ENCODE measurements around the gene SUPT5H. TPM values are rescaled to one million over a fixed set of nuclear protein-coding genes. Genes with fewer than 3 reads are reported as not detected.

Gene SUPT5H
- total and polyA plus RNA-seq, 10 of the 15 experiments (the other 5 are each of a cell fraction or from before 2014, with no cell fraction given) = 27.2 to 194 (median 83.6) TPM

DNA sequence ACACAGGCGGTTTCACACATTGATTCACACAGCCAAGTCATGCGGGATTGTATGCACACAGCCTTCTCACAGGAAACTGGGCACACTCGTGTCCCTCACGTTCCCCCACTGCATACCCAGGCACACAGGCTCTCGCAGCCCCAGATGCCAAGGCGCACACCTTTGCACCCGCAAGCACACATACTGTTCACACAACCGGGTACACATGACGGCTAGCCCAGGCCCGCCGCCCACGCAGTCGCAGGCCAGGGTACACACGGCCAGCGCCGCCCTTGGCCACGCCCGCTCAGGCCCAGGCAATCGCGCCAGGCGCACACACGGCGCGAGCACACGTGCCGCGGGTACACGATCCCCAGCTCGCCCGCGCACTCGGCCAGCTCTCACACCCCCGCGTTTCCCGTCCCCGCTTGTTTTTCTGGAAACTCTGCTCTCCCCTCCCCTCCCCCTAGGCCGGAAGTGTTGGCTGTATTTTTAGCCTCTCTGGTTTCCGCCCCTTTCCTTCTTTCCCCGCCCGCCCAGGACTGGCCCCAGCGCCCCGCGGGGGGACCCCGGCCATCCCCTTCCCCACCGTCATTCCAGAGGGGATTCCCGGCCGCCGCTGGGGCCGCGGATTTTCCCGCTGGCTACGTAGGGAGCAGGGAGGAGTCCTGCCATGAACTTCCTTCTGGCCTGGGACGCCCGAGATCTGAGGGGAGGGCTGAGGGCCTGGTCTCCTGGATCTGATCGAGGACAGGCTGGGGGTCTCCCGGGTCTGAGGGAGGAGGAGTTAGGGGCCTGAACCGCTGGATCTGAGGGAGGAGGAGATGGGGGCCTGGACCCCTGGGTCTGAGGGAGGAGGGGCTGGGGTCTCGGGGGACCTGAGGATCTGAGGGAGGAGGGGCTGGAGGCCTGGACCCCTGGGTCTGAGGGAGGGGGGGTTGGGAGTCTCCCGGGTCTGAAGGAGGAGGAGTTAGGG, 42.8 kb upstream of the SUPT5H start (continued):
- TF ChIP-seq, protein P1, sequence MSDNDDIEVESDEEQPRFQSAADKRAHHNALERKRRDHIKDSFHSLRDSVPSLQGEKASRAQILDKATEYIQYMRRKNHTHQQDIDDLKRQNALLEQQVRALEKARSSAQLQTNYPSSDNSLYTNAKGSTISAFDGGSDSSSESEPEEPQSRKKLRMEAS (IDR thresholded peaks at IDR 0.05; ENCODE audit: low read depth, low read length) = peak; percentile 91
- TF ChIP-seq SREBF2 (IDR thresholded peaks at IDR 0.05; ENCODE audit: low read length) (no peak), CBX5 (IDR thresholded peaks at IDR 0.05; ENCODE audit: low read depth) (no peak), SUZ12 (IDR thresholded peaks at IDR 0.05; ENCODE audit: unreplicated experiment) (no peak), MEF2B (IDR thresholded peaks at IDR 0.05; ENCODE audit: partially characterized antibody, poor library complexity, severe bottlenecking) (peak; percentile 82), TARDBP (IDR thresholded peaks at IDR 0.05; ENCODE audit: borderline replicate concordance) (no peak), CREM (IDR thresholded peaks at IDR 0.05; ENCODE audit: low read depth) (peak; percentile 19; the same call in 1 of the 2 replicates), RB1 (IDR thresholded peaks at IDR 0.05; ENCODE audit: borderline replicate concordance) (no peak), FOXK2 (IDR thresholded peaks at IDR 0.05) (no peak; the same call in 1 of the 2 replicates), EP300 (IDR thresholded peaks at IDR 0.05; ENCODE audit: borderline replicate concordance in 1 of 2, control insufficient read depth in 1 of 2, low read depth in 2 of 2, low read length in 2 of 2) (peak; percentile 55 to 79; a peak in 3 of 4 replicates), KLF5 (IDR thresholded peaks at IDR 0.05; ENCODE audit: partially characterized antibody) (no peak), IKZF2 (IDR thresholded peaks at IDR 0.05) (peak; percentile 93 to 97), ZNF217 (IDR thresholded peaks at IDR 0.05) (peak; percentile 69), EZH2 (IDR thresholded peaks at IDR 0.05; ENCODE audit: borderline replicate concordance, control insufficient read depth, low read depth, low read length) (no peak)
- TF ChIP-seq, protein P2, sequence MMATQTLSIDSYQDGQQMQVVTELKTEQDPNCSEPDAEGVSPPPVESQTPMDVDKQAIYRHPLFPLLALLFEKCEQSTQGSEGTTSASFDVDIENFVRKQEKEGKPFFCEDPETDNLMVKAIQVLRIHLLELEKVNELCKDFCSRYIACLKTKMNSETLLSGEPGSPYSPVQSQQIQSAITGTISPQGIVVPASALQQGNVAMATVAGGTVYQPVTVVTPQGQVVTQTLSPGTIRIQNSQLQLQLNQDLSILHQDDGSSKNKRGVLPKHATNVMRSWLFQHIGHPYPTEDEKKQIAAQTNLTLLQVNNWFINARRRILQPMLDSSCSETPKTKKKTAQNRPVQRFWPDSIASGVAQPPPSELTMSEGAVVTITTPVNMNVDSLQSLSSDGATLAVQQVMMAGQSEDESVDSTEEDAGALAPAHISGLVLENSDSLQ (IDR thresholded peaks at IDR 0.05) = 0 out of 2 replicates have a peak, but pooled peaks have one; percentile 67

Data from GM12878 (cell line).